ENCODE data around the gene THEMIS.
"Not testable (repeated sequence)": the region's sequence is repeated elsewhere in the genome, so short reads cannot be mapped to it uniquely, and the experiment has no call there.

THEMIS gene, protein sequence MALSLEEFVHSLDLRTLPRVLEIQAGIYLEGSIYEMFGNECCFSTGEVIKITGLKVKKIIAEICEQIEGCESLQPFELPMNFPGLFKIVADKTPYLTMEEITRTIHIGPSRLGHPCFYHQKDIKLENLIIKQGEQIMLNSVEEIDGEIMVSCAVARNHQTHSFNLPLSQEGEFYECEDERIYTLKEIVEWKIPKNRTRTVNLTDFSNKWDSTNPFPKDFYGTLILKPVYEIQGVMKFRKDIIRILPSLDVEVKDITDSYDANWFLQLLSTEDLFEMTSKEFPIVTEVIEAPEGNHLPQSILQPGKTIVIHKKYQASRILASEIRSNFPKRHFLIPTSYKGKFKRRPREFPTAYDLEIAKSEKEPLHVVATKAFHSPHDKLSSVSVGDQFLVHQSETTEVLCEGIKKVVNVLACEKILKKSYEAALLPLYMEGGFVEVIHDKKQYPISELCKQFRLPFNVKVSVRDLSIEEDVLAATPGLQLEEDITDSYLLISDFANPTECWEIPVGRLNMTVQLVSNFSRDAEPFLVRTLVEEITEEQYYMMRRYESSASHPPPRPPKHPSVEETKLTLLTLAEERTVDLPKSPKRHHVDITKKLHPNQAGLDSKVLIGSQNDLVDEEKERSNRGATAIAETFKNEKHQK

DNA sequence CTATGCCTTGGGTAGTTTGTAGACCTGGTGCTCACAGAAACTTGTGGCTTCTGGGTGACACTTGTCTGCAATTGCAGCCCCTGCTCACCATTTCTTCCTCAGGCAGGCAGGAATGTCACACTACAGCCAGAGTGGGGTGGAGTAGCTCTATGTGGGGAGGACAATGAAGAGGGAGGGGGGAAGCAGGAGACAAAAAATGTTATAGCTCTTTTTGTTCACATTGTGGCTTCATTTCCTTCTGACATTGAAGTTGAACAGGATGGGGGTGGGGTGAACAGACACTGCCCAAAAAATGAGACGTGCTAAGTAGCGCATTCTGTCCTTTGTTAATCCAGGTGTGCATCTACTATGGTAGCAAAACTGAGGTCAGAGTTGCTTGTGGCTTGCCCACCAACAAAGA is at the start of gene THEMIS:
TSS of gene THEMIS (minus strand) at position 124 of the 400 bp plus-strand sequence. CDS start 126 bp downstream, outside the sequence.
- DNase-seq, result no peak

DNA sequence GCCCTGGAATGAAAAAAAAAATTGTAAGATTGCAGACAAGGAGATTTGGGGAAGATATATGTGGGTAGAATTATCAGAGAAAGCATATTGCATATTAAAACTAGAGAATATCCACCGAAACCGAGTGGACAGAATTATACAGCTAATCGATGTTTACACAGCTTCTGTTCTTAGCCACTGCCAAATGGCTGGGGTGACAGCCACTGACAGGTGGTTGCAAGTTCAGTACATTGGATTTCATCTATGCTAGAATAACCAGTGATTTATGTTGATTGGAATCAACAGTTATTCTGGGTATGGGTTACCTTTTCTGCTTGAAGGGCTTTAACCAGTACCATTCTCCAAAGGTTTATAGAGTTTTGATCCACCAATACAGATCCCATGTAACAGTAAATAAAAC is 48.4 kb upstream of the THEMIS start:
- DNase-seq, result no peak

DNA sequence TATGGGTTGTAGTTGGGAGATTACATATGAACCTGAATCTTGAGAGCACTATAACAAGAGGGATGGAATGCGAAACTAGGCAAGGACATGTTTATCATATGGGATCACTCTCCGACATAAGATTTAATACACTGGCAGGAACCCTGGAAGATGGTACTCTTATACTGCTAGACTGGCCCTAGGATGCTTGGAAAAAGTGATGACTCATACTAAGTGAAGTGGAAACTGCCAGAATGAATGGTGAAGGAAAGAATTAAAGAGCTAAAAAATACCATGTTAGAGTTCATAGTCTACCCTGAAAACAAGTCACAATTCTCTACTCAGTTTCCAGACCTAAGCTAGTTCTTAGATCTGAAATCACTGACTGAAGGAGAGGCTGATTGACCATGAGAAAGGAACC is 45.5 kb upstream of the THEMIS start:
- DNase-seq, result no peak

- no peak for DNase-seq
Measured at GRCh38 chr6:127945434-127946097, 44.7 kb upstream of the THEMIS start.

GRCh38 chr6:127941228-127941627 is 40.4 kb upstream of the THEMIS start:
- no peak for DNase-seq

GRCh38 chr6:127939442-127940066 is 38.7 kb upstream of the THEMIS start:
- no peak for DNase-seq

GRCh38 chr6:127938701-127939100 is 37.8 kb upstream of the THEMIS start:
- DNase-seq, result no peak

DNA sequence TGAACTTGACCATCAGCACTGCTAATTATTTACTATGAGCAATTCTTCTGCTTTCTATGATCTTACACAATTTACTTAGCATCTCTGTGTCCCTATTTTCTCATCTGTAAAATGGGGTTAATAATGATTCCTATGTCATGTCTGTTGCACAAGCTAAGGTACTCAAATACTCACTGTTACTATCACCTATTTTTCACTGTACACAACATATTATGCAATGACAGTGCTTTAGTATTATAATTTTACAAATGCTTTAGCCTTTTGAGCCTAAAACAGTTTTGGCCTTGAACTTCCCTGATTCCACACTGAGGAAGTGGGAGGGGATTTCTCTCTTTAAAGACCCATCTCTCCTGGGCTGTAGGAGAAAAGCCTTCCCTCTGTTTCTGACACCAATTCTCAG is 36.9 kb upstream of the THEMIS start:
- no peak for DNase-seq

DNA sequence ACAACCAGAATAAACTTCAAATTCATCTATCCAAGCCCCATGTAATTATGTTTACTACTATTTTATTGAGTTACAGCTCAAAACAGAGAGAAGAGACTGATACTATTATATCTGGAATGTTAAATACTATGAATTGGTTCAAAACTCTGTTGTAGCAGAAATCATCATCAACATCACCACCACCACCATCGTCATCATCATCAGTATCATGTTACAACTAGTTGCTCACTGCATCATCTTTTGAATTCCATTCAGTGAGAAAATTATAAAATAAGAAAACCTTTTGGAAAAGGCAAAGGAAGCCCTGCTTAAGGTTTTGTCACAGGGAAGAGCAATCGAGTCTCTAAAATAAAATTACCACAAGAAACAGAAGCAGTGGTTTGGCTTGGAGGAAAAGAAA is 36.2 kb upstream of the THEMIS start:
- DNase-seq, result no peak

DNA sequence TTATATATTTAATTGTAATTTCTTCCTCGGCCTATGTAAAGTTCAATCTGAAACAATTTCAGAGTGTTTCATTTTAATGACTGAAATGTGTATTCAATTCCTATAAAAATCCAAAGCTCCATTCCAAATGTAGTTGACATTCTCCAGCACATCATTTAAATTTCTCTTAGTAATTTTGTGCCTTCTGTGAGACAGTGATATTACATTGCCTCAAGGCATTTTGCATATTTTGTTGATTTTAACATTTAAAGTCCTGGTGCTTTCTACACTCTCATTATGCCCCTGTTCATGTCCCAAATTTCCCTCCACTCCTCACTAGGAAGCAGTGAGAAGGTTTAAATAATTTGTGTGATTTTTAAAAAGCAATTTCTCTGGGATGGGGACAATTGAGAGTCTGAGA is 34.1 kb upstream of the THEMIS start:
- DNase-seq, result no peak

- no peak for DNase-seq
Measured at GRCh38 chr6:127933852-127934840, 33.3 kb upstream of the THEMIS start.

GRCh38 chr6:127933137-127933536 is 32.3 kb upstream of the THEMIS start:
- no peak for DNase-seq

- DNase-seq, result no peak
Measured at GRCh38 chr6:127932708-127933107, 31.9 kb upstream of the THEMIS start.

- not testable (repeated sequence) for DNase-seq
Measured at GRCh38 chr6:127926441-127926840, 25.6 kb upstream of the THEMIS start.

DNA sequence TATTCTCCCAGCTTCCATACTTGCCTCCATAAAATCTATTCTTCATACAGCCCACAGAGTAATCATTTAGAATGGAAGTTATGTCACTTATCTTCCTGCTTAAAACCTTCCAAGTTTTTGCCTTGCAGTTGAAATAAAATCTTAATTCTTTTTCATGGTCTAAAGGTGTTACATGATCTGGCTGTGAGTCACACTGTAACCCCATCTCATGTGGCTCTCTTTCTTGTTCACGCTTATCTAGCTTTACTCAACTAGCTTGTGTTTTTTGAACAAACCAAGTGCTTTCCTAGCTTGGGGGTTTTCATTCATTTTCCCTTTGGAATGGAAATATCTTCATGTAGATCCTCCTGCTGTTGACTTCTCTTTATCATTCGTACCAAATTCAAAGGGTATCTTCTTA is 23.6 kb upstream of the THEMIS start:
- DNase-seq, result no peak

DNA sequence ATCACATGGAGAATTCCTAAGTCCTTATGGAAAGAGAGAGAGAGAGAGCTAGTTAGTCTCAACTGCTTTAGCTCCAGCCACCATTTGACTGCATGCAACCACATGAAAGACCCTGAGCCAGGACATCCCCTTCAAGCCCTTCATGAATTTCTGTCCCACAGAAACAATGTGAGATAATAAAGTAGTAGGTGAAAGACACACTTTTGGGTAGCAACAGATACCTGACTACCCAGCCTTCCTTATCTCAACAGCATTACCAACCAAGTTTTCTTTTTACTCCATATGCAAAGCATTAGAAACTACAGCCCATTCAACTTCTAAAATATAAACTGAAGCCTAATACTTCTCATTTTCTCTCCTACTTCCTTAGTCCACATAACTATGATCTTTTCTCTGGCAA is 23.2 kb upstream of the THEMIS start:
- DNase-seq, result no peak

DNA sequence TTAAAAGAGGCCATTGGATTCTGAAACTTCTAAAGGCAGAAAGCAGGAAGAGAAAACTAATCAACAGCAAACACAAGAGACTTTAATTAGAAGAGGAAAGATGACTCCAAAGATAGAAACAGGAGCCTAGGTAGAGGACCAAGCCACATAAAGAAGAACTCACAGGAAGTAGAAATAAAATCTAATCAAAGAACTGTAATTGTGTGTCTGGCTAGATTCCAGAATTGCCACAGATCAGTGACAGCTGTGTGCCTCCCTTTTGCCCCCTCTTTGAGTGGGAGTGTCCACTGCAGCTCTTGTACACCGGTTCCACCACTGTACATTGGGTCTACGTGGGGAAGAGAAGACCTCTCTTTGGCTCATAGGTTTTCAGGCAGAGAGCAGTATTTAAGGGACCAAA is 22.3 kb upstream of the THEMIS start:
- DNase-seq, result no peak

GRCh38 chr6:127921982-127922381 is 21.1 kb upstream of the THEMIS start:
- no peak for DNase-seq

GRCh38 chr6:127920804-127921203 is 19.9 kb upstream of the THEMIS start:
- DNase-seq, result no peak

GRCh38 chr6:127918506-127919427 is 17.9 kb upstream of the THEMIS start:
- DNase-seq, result no peak

DNA sequence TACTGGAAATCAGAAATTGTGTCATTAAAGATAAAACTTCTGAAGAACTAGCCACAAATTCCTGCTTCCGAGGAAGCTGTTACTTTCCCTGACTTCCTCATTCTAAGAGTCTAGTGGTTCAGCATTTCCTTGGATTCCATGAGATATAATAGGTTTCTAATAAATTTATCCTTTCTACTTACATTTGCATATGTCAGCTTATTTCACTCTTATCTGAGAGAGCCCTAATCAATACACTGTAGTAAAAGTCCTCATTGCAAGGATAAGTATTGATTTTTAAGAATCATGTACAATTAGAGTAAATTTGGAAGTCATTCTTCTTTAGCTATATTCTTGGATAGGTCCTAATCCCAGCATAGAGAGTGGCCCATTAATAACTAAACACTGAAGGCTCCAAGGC is 16.9 kb upstream of the THEMIS start:
- DNase-seq, result no peak

Measured in midbrain (tissue), 1 donor.